DMS79 treated with DMSO at 0.1 percent for 48 hours (cell line): ENCODE measurements around the gene FAM240B.

Experiments used
- DNase-seq: peaks from one replicate; lab custom pipeline; 2025; lab: John Stamatoyannopoulos, UW

FAM240B gene

DNA sequence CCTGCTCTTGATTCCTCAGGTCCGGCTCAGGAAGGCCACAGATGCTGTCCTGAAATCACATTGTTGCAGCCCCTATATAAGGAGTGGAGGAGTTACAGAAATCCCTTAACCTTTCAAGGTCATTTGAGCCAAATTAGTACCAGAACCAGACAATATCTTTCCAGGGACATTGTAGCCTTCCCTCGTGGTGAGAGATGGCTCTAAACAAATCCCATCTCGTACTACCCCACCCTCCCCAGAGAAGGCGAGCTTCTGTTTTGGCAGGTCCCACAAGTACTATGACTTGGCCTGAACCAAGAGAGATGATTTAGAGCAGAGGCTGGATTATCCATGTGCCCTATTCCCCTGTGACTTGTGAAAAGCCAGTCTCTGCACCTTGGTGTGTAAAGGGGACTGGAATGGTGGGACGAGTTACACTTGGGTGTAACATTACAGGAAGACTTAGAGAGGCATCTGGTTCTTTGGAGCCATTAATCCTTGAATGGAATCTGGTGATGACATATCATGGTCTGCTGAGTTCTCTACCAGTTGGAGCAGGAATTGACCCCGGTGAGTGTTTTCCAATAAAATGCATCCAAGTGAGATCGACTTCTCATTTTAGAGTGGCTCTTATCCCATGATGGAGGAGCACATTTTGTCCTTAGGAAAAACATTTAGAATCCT lies at the start of gene FAM240B:
Gene FAM240B (minus strand): TSS at position 51 of the 663 bp plus-strand sequence. CDS start 16,134 bp downstream, outside the sequence.
- peak; percentile 63 for DNase-seq

DNA sequence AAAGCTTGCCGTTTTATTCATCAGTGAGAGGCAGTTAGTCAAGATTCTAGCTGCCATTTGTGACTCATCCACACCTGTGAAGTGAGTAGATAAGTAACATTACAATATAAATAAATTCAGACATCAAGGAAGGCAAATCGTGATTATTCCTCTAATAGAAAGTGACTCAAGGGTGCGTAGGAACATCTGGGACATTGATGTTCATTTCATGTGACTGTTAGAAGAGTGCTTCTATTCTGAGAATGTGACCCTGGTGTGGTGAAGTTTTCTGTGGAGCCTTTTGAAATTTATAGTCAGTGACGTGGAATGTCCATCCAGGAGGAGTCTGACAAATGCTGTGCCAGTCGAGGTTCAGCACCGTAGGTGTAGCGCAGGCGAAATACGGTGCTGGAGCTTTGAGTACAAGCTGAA lies 48.4 kb upstream of the FAM240B start:
- DNase-seq = no peak

DNA sequence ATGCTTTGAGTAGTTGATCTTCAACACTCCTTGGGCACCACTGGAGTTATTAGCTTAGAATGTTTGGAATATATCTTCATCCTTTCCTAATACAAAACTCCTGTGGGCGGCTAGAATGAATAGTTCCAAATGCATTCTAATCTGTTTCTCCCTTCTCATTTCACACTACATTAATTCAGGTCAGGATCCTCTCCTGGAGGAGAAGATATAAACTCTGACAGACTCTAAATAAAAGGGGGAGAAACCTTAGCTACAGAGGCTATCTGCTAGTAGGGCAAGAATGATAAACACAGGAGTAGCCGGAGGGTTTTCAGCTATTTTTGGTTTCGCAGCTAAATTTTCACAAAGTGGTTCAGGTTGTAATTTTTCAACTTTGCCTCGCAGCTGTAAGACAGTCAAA lies 45.2 kb upstream of the FAM240B start:
- no peak for DNase-seq

DNA sequence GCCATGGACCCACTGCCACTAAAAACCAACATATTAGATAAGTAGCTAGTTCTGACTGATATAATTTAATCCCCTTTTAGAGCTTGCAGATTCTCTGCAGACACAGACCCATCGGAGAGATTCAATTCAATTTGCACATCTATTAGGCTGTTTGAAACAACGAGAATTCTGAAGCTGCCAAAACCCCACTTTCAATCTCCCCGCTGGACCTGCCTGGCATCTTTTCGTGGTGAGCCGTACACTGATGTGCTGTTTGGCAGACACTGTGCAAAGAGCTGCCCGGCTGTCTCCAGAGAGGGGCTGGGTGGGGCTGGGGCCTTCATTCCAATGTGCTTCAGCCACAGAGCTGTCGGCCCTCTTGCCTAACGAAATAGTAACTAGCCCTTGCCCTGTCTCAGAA lies 42.1 kb upstream of the FAM240B start:
- no peak for DNase-seq

DNA sequence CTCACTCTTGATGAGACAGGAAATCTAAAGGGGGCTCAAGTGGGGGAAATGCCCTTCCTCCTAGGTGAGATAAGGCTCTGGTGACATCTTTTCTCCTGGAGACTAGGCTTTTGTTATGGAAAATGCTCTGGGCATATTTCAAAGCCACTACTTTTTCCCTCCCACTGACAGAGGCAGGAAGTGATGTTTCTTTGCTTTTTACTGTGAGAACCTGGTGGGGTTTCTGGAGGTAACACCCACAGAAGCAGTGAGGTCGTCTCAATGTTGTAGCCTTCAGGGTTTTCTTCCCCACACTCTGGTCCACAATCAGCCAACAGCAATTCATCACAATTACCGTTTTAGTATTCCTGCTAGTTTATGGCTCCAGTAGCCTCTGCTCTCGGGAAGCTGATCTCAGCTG lies 41.4 kb upstream of the FAM240B start:
- no peak for DNase-seq

DNA sequence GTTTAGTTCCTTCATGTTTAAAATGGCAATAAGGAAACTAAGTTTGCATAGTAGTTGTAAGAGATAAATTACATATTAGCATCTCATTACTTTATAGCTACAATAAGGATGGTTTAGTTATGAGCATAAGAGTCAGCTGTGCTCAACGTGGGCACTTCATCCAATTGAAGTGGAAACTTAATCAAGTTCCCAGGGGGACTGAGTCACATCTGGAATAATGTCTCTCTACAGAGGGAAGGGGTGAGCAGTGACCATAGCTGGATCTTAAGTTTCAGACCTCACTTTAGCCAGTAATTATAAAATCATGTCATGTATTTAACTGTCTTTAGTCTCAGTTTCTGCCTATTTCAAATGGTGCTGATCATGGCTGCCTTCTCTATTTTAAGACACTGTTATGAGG lies 36.8 kb upstream of the FAM240B start:
- no peak for DNase-seq

DNA sequence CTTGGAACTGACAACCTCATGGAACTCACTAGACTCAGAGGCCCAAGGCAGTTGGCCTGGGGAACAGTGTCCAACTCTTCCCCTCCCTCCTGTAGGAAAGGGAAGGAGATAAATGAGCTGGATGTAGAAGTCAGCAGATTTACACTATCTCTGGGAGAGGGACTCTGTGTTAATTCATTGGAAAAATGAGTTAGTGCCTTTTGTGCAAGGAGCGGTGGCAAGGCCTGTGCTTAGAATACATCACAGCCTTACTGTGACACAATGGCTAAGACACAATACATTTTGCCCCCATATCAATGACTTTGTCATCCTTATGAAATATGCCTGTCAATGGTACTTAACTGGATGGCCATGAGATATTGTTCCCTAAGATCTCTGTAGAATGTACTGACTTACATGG lies 28.0 kb upstream of the FAM240B start:
- no peak for DNase-seq

DNA sequence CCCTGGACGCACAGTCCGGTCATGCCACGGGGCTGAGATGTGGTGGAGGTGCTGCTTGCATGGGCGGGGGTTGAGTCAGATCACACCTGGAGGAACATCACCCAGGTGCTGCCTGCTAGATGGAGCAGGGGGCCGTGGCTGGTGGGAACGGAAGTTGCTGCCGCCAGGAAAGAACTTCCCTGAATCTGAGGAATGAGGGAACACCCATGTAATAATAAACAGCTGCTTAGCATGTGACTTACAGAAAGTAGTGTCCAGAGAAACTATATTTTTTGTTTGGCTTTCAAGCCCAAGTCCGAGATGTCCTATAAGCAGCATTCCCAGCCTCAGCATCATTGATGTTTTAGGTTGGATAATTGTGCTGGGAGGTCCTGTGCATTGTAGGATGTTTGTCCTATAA lies 27.1 kb upstream of the FAM240B start:
- DNase-seq = no peak

DNA sequence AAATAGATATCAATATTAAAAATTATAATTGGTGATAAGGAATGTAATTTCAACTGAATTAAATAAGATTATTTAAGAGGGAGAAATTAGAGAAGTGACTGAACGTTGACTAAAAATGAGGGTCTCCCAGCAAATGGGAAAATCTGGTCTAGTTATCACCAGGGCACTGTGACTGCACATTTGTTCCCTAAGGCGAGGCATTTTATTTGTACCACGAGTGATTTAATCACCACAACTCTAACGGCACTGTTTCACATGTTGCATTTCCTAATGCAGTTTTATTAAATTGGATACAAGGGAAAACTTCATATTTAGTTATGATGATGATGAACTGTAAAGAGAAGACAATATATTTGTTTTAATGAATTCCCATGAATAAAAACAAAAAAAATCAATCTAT lies 26.4 kb upstream of the FAM240B start:
- no peak for DNase-seq

DNA sequence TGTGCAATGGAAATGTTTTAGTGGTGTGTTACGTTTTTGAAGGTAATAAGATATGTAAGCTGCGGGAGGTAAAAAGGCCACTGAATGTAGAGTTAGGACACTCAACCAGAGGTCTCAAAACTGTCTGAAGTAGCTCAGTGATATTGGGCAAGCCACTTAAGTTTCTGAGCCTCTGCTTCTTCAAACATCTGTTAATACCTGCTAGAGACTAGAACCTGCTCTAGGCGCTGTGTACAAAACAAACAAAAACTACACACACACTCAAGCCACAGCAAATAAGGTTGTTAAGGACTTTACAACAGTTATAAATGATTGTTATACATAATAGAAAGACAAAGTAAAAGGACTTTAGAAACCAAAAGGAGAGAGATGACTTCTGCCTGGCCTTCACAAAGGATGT lies 24.6 kb upstream of the FAM240B start:
- peak; percentile 16 for DNase-seq

DNA sequence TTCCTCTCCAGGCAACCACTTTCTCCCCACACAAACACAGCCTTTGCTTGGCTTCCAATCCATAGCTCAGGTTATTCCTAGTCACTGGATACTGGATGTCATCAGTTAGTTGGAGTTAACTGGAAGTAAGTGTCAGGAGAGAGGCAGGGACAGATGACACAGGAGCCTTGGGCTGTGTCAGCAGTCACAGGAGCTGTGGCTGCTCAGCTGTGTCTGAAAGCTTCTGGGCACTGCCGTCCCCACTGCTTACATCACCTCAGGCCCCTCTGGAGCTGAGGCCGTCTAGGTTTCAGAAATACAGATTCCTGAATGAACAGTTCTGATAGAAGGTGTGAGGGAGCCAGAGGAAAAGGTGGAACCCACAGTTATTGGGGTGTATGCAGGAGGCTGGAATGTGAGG lies 17.3 kb upstream of the FAM240B start:
- DNase-seq = no peak

DNA sequence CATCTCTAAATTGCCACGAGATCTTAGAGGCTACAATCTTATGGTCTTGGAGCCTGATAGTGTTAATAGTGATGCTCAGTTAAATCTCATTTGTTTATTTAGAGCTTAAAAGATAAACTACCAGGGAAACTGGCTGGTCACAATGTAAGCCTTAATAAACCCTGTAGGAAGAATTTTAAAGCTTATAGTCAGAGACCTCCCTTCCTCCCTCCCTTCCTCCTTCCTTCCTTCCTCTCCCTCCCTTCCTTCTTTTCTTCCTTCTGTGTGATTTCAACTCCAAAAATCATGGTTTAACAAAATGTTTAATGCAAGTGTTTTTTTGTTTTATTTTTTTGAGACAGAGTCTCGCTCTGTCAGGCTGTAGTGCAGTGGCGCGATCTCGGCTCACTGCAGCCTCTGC lies 14.9 kb upstream of the FAM240B start:
- DNase-seq = no peak

DNA sequence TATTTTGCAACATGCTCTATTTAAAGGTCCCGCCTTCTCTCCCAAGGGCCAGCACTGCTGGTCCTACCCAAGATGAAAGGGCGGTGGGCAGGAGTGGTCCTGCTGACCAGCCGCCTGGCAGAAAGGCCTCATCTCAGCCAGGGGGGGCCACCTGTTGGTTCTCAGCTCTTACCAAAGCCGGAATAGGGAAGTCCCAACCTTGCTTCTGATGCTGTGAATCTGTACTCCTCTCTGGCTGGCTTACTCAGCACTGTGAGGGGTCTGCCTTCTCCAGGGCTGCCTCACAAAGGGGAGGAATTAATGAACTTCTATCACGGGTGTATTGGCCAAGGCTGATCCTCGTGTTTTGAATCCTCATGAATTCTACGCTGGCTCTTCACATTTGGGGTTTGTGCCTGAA lies 13.6 kb upstream of the FAM240B start:
- no peak for DNase-seq

DNA sequence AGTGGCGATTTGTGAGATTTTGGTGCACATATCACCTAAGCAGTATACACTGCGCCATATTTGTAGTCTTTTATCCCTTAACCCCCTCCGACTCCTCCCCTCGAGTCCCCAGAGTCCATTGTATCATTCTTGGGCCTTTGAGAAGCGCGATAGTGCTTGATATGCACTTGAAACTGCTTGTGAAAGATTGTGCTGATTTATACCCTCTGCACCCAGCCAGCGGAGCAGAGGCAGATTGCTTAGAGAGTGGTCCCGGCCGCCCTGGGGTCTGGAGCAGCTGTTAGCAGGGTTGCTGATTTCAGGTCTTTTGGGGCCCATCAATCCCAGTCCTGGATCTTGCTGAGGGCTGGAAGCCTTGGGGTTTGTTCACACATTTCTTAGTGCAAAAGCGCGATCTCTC lies 13.0 kb upstream of the FAM240B start:
- no peak for DNase-seq

DNA sequence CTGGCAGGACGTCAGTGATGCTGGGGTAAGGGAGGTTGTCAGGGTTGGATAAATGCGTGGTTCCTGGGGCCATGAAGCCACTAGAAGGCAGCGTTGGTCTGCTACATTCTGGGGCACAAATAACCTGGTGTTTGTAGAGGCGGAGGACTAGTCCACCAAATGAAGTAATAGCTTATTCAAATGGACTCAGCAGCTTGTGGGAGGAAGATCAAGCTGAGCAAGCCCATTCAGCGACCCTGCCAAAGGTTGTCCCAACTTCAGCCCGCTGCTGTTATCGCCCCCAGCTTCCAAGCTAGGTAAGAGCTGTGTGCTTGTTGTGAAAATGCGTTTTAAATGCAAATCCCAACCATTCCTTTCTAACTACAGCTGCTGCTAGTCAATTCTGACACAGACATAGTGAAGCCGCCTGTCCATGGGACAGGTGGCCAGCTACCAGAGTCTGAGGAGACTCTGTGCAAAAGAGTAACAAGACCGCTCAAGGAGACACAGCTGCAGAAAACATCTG lies 7.6 kb upstream of the FAM240B start:
- DNase-seq = no peak

DNA sequence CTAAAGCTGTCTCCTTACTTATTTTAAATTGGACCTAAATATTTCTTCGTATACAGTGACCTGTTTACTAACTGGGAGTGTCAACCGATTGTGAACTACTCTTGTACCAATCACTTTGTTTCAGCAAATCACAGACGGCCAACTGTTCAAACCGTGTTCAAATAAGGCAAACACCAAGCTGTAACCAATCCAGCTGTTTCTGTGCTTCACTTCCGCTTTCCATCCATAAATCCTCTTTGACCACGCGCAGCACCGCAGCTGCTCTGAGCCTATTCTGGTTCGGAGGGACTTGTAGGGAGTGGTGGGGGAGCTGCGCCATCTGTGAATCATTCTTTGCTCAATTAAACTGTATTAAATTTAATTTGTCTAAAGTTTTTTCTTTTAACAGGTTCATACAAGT lies 4.8 kb upstream of the FAM240B start:
- DNase-seq = no peak

DNA sequence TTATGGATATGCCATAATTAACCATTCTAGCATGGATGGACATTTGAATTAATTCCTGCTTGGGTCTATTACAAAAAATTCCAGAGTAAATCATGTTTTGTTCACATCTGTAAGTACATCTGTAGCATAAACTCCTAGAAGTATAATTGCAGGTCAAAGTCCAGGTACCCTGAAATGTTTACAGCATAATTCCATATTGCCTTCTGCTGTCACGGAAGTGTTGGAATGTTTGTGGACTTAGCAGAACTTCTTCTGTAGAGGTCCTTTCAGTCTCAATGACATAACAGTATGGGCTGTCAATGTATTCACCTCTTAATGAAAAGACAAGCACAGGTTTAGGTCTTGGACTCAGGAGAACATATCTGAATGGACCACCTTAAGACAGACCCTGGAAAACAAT lies 1.8 kb downstream of the FAM240B start:
- no peak for DNase-seq

DNA sequence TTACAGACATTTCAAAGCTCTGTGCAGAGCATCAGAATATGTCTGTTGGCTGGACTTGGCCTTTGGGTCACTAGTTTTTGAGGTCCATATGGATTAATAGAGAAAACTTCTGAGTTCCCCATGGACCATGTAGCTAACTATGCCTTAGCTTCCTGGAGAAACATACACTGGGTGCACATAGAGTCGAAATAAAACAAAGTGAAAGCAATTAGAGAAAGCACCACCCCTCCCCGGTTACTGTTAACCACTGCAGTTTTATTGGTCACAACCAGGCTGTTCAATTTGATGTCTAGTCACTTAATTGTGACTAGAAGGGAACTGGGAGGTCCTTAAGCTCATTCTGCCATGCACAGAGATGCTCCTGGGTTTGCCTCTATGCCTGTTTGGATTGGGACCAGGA lies 4.2 kb downstream of the FAM240B start:
- DNase-seq = no peak

DNA sequence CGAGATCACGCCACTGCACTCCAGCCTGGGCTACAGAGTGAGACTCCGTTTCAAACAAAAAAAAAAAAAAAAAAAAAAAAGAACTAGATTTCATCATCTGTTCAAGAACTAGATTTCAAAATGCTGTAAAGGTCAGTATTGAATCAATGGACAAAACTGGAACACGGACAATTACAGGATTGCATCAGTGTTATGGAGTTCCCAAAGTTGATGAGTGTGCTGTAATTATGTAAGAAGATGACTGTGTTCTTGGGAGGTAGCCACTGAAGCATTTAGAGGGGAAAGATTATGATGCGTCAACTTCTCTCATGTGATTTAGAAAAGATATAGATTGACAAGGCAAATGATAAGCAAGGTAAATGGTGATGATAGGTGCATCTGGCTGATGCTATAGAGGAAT lies 6.5 kb downstream of the FAM240B start:
- DNase-seq = no peak

DNA sequence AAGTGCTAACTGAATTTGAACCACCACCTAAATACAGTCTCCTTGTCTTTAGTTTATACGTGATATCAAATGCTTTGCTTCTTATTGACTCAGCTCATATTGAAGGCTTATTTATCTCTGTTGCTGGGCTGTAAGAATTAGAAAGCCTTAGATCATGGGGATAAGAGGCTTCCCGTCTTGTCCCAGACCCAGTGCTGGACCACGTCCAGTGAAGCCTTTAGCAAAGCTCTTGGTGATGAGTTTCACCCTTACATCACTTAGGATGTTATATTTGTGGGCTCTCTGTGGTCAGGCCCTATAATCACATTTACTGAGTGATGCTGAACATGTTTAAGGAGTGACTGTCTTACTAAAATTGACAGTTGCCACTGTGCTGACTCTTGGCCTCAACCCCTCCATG lies 11.2 kb downstream of the FAM240B start:
- no peak for DNase-seq

DNA sequence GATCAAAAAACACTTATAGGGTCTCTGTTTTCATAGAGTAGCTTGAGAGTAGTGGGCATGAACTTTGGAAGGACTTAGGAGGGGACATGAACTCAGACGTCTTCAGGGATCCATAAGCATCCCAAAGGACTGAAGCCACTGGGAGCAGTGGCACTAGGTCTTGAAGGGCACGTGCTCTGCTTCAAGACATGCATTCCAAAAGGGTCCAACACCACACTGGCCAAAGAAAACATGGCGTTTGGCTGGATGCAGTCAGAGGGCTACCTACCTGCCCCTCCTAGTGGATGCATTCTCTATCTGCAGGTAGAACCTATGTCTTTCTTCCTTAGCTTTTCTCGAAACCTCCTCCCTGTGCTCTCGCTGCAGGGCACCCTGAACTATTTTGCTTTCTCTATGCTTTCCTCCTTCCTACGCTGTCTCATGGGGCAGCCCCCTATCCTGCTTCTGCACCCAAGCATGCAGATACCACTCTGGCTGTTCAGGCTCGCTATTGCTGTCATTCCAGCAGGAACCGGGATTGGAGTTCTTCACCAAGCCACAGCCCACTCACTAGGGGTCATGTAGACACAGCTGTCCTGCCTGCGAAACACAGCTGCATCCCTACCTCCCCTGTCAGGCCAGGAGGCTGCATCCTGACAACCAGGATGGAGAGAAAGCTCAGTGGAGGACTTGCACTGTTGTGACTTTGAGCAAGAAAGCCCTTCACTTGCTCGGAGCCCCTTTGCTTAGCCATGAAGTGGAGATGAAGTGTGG lies 11.9 kb downstream of the FAM240B start:
- DNase-seq = no peak

DNA sequence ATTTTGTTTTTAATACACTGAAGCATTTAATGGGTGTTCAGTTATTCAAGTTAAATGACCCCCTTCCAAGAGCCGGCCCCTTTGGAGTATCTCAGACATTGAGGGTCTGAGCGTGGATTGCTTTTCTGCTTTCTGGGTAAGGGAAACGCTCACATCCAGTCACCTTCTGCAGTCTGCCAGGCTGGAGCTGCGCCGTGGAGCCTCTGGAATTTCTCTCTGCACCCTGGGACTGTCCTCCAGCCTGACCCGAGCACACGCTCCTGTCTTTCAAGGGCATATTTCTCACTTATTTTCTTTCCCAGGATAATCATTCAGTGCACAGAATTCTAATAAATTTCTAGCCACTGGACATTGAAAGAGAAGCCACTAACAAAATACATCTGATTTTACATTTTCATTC lies 13.4 kb downstream of the FAM240B start:
- no peak for DNase-seq

DNA sequence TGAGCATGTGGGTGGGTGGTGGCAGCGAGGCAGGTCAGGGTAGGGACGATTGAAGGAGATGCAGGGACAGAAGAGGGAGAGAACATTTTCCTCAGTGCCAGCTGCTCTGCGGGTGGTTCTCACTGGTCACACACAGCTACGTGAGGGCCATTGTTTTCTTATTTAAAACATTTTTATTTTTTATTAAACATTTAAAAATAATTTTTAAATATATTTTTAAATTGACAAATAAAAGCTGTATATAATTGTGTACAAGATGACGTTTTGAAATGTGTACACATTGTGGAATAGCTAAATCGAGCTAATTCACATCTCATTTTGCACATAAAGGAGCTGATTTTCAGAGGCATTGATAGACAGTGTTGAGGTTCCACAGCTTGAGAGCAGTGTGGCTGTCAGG lies 14.0 kb downstream of the FAM240B start:
- DNase-seq = no peak

DNA sequence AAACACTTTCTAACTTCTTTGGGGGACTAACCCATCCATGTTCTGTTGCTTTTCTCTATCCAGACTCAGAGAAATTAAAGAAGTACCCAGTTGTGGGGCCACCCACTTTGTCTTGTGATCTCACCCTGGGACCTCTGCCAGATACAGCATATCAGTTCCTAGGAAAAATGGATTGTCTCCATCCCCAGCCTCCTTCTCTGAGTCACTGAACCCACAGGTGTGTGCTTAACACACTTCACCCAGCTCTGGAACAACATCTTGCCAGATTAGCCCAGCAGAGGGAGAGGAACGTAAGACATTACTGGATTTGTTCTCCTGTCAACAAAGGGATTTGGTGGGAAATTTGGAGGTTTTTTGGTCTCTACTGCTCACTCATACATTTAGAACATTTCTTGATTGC lies 19.2 kb downstream of the FAM240B start:
- no peak for DNase-seq
